Loucy (cell line): Measurements from ENCODE around the gene SIAH3.

ENCODE experiments used
- CTCF ChIP-seq: fragments of 200-600 bp; sonication (generic); conservative IDR thresholded peaks from 2 replicates; pipeline ENCODE4 v1.5.1; 2014; ENCODE audit warnings: mild to moderate bottlenecking, antibody characterized with exemption, low read length
- EZH2phosphoT487 ChIP-seq: fragments of 200-600 bp; IDR thresholded peaks from 2 replicates; pipeline ENCODE4 v1.6.1; 2018; ENCODE audit warnings: antibody characterized with exemption, mild to moderate bottlenecking, moderate library complexity, borderline replicate concordance

- TF ChIP-seq CTCF (no peak), EZH2phosphoT487 (no peak)
These were observed 51.1 kb downstream of the SIAH3 start for GRCh38 chr13:45800485-45800884.
